WTC11 (cell line): ENCODE data around the gene PNLDC1. TPM values are rescaled to one million over a fixed set of nuclear protein-coding genes. Genes with fewer than 3 reads are reported as not detected.

Experiments
- ATAC-seq: fragments of 200-7000 bp; cut with Tn5 transposase; 2 replicates; pipeline ENCODE4 v1.10.0; 2021; ENCODE audit warnings: mild to moderate bottlenecking, moderate library complexity
- CTCF ChIA-PET: fragments of 300-600 bp; sonication (Branson Sonifier 250); formaldehyde crosslinking; loops from one replicate; lab custom pipeline; 2021; ENCODE audit warnings: antibody characterized with exemption; lab: Charles Lee
- POLR2A ChIA-PET: fragments of 350-600 bp; sonication (Branson Sonifier 250); formaldehyde crosslinking; loops from one replicate; lab custom pipeline; 2021; ENCODE audit warnings: antibody characterized with exemption; lab: Charles Lee
- DNase-seq: peaks from one replicate; pipeline ENCODE4 v3.0.0; 2021; ENCODE audit warnings: low spot score
- H3K27ac Mint-ChIP-seq: 2 replicates; pipeline ENCODE4 v1.8.0; 2021; ENCODE audit warnings: mixed read lengths
- H3K27me3 Mint-ChIP-seq: 2 replicates; pipeline ENCODE4 v1.8.0; 2021; ENCODE audit warnings: low read depth, mild to moderate bottlenecking, moderate library complexity, mixed read lengths
- H3K36me3 Mint-ChIP-seq: 2 replicates; pipeline ENCODE4 v1.8.0; 2021; ENCODE audit warnings: mixed read lengths
- H3K4me1 Mint-ChIP-seq: 2 replicates; pipeline ENCODE4 v1.8.0; 2022; ENCODE audit warnings: mixed read lengths
- H3K4me3 Mint-ChIP-seq: 2 replicates; pipeline ENCODE4 v1.8.0; 2021; ENCODE audit warnings: mild to moderate bottlenecking, moderate library complexity, mixed read lengths
- H3K9me3 Mint-ChIP-seq: 2 replicates; pipeline ENCODE4 v1.8.0; 2021; ENCODE audit warnings: mixed read lengths
- EMX1 ChIP-seq: fragments of 250-450 bp; sonication (Bioruptor Pico); IDR thresholded peaks from 2 replicates; pipeline ENCODE4 v1.8.0; 2021; ENCODE audit warnings: mild to moderate bottlenecking
- ETV6 ChIP-seq: sonication (generic); formaldehyde crosslinking; IDR thresholded peaks from 2 replicates; pipeline ENCODE4 v1.8.1; 2022; ENCODE audit warnings: mild to moderate bottlenecking, missing genetic modification reagents
- HMGA2 ChIP-seq: fragments of 250-450 bp; sonication (Bioruptor Pico); IDR thresholded peaks from 2 replicates; pipeline ENCODE4 v1.4.0; 2021; ENCODE audit warnings: mild to moderate bottlenecking, moderate library complexity
- KAT7 ChIP-seq: sonication (generic); formaldehyde crosslinking; IDR thresholded peaks from 2 replicates; pipeline ENCODE4 v1.8.1; 2023; ENCODE audit warnings: missing genetic modification reagents, mild to moderate bottlenecking, borderline replicate concordance
- NFATC4 ChIP-seq: fragments of 250-450 bp; sonication (Bioruptor Pico); IDR thresholded peaks from 2 replicates; pipeline ENCODE4 v1.9.0; 2021; ENCODE audit warnings: mild to moderate bottlenecking
- NFYB ChIP-seq: sonication (generic); formaldehyde crosslinking; conservative IDR thresholded peaks from 2 replicates; pipeline ENCODE4 v1.8.0; 2022; ENCODE audit warnings: low read depth, missing genetic modification reagents
- PRDM15 ChIP-seq: sonication (generic); formaldehyde crosslinking; IDR thresholded peaks from 2 replicates; pipeline ENCODE4 v1.8.0; 2022; ENCODE audit warnings: missing genetic modification reagents
- RORB ChIP-seq: fragments of 250-450 bp; sonication (Bioruptor Pico); IDR thresholded peaks from 2 replicates; pipeline ENCODE4 v1.9.0; 2021; ENCODE audit warnings: mild to moderate bottlenecking
- SMAD3 ChIP-seq: sonication (generic); formaldehyde crosslinking; IDR thresholded peaks from 2 replicates; pipeline ENCODE4 v1.8.0; 2022; ENCODE audit warnings: missing genetic modification reagents, mild to moderate bottlenecking, borderline replicate concordance
- TEAD1 ChIP-seq: sonication (generic); formaldehyde crosslinking; IDR thresholded peaks from 2 replicates; pipeline ENCODE4 v1.8.0; 2022; ENCODE audit warnings: mild to moderate bottlenecking, missing genetic modification reagents
- TP53 ChIP-seq: sonication (generic); formaldehyde crosslinking; IDR thresholded peaks from 2 replicates; pipeline ENCODE4 v1.8.1; 2023; ENCODE audit warnings: mild to moderate bottlenecking, missing genetic modification reagents
- ZNF121 ChIP-seq: sonication (generic); formaldehyde crosslinking; IDR thresholded peaks from 2 replicates; pipeline ENCODE4 v1.8.0; 2023; ENCODE audit warnings: missing genetic modification reagents
- ZNF138 ChIP-seq: sonication (generic); formaldehyde crosslinking; conservative IDR thresholded peaks from 2 replicates; pipeline ENCODE4 v1.8.1; 2022; ENCODE audit warnings: mild to moderate bottlenecking, moderate library complexity, missing genetic modification reagents
- ZNF317 ChIP-seq: sonication (generic); formaldehyde crosslinking; IDR thresholded peaks from 2 replicates; pipeline ENCODE4 v1.8.1; 2023; ENCODE audit warnings: low read depth, mild to moderate bottlenecking, moderate library complexity, missing genetic modification reagents, borderline replicate concordance
- ZNF423 ChIP-seq: fragments of 250-450 bp; sonication (Bioruptor Pico); IDR thresholded peaks from 2 replicates; pipeline ENCODE4 v2.1.2; 2022; ENCODE audit warnings: mild to moderate bottlenecking, moderate library complexity
- ZNF532 ChIP-seq: fragments of 250-450 bp; sonication (Bioruptor Pico); IDR thresholded peaks from 2 replicates; pipeline ENCODE4 v1.9.0; 2021; ENCODE audit warnings: mild to moderate bottlenecking, borderline replicate concordance
- total RNA-seq: library from RNA; stranded (reverse); gene quantifications from 3 replicates; pipeline ENCODE4 v1.2.3, GENCODE V29; 2021
- TF ChIP-seq, protein P1 (sequence below): sonication (generic); formaldehyde crosslinking; IDR thresholded peaks from 2 replicates; pipeline ENCODE4 v1.8.0; 2022; ENCODE audit warnings: mild to moderate bottlenecking, missing genetic modification reagents
- TF ChIP-seq, protein P2 (sequence below): sonication (generic); formaldehyde crosslinking; IDR thresholded peaks from 2 replicates; pipeline ENCODE4 v1.8.1; 2022; ENCODE audit warnings: mild to moderate bottlenecking, moderate library complexity, missing genetic modification reagents
- TF ChIP-seq, protein P3 (sequence below): sonication (generic); formaldehyde crosslinking; IDR thresholded peaks from 2 replicates; pipeline ENCODE4 v1.8.0; 2022; ENCODE audit warnings: mild to moderate bottlenecking, missing genetic modification reagents
- TF ChIP-seq, protein P4 (sequence below): sonication (generic); formaldehyde crosslinking; IDR thresholded peaks from 2 replicates; pipeline ENCODE4 v1.8.0; 2022; ENCODE audit warnings: mild to moderate bottlenecking, missing genetic modification reagents

PNLDC1 gene
- total RNA-seq, 1 experiment from 2014 or later, result 0.39 TPM

DNA sequence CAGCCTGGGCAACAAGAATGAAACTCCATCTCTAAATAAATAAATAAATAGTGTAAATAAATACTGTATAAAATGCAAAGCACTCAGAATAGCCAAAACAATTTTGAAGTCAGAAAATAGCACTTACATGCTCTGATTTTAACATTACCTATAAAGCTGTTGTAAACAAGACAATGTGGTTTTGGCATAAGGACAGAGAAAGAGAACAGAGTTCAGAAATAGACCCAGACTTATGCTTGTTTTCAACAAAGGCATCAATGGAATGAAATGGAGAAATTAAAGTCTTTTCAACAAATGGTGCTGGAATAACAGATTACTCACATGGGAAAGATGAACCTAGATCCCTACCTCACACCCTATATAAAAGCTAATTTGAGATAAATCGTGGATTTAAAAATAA is 27.9 kb upstream of the PNLDC1 start (continued):
- TF ChIP-seq KAT7 (CRISPR knock-in tag), result no peak
- no peak for TF ChIP-seq SMAD3 (CRISPR knock-in tag)
- no peak for TF ChIP-seq TP53 (CRISPR knock-in tag)
- no peak for TF ChIP-seq ETV6 (CRISPR knock-in tag)
- TF ChIP-seq ZNF121, result no peak
- TF ChIP-seq PRDM15 (CRISPR knock-in tag), result no peak
- no peak for TF ChIP-seq TEAD1 (CRISPR knock-in tag)
- TF ChIP-seq ZNF532 (CRISPR knock-in tag), result no peak

- Mint-ChIP-seq H3K27ac (no peak overlapping the region), H3K4me3 (no peak overlapping the region), H3K4me1 (no peaks in the 10 kb centered on the region), H3K36me3 (peaks cover 88% of the 10 kb centered on the region), H3K27me3 (no peaks in the 10 kb centered on the region), H3K9me3 (no peaks in the 10 kb centered on the region)
- ChIA-PET POLR2A (no interaction called here), CTCF (no interaction called here)
- ATAC-seq (no peak), DNase-seq (no peak)
- peak; percentile 57; the same call in 1 of the 2 replicates for TF ChIP-seq EMX1 (CRISPR knock-in tag)
- TF ChIP-seq, protein P1, sequence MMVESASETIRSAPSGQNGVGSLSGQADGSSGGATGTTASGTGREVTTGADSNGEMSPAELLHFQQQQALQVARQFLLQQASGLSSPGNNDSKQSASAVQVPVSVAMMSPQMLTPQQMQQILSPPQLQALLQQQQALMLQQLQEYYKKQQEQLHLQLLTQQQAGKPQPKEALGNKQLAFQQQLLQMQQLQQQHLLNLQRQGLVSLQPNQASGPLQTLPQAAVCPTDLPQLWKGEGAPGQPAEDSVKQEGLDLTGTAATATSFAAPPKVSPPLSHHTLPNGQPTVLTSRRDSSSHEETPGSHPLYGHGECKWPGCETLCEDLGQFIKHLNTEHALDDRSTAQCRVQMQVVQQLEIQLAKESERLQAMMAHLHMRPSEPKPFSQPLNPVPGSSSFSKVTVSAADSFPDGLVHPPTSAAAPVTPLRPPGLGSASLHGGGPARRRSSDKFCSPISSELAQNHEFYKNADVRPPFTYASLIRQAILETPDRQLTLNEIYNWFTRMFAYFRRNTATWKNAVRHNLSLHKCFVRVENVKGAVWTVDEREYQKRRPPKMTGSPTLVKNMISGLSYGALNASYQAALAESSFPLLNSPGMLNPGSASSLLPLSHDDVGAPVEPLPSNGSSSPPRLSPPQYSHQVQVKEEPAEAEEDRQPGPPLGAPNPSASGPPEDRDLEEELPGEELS, result no peak
Observed at GRCh38 chr6:159777240-159777904, 22.7 kb upstream of the PNLDC1 start.

DNA sequence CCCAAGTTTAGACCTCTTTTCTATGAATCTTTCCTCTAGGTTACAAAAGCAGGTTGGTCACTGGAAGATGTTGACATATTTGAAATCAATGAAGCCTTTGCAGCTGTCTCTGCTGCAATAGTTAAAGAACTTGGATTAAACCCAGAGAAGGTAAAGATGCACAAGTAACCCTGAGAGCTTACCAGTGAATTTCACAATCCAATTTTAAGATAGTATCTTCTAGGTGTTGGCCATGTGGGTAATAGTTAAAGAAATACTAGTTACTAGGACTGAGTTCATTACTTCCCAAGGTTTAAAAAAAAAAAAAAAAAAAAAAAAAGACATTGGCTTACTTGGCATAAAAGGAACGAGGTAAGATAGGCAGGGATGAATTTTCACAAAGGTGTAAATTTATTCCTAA is 21.9 kb upstream of the PNLDC1 start:
- Mint-ChIP-seq H3K4me1 (no peaks in the 10 kb centered on the region), H3K27me3 (no peaks in the 10 kb centered on the region), H3K4me3 (no peak overlapping the region), H3K9me3 (no peaks in the 10 kb centered on the region), H3K27ac (peak overlapping the region; percentile 25; the same call in 1 of the 2 replicates), H3K36me3 (peaks cover 91% of the 10 kb centered on the region)
- DNase-seq, result no peak
- CTCF ChIA-PET, result no interaction called here
- POLR2A ChIA-PET, result no interaction called here
- no peak for ATAC-seq
- TF ChIP-seq HMGA2 (CRISPR knock-in tag), result no peak
- TF ChIP-seq, protein P2, sequence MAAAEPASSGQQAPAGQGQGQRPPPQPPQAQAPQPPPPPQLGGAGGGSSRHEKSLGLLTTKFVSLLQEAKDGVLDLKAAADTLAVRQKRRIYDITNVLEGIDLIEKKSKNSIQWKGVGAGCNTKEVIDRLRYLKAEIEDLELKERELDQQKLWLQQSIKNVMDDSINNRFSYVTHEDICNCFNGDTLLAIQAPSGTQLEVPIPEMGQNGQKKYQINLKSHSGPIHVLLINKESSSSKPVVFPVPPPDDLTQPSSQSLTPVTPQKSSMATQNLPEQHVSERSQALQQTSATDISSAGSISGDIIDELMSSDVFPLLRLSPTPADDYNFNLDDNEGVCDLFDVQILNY (CRISPR knock-in tag), result no peak
- TF ChIP-seq RORB, result no peak
- TF ChIP-seq, protein P3, sequence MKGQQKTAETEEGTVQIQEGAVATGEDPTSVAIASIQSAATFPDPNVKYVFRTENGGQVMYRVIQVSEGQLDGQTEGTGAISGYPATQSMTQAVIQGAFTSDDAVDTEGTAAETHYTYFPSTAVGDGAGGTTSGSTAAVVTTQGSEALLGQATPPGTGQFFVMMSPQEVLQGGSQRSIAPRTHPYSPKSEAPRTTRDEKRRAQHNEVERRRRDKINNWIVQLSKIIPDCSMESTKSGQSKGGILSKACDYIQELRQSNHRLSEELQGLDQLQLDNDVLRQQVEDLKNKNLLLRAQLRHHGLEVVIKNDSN (CRISPR knock-in tag), result no peak
- TF ChIP-seq ZNF138 (CRISPR knock-in tag), result no peak
- TF ChIP-seq NFATC4 (CRISPR knock-in tag), result no peak
- no peak for TF ChIP-seq TP53 (CRISPR knock-in tag)
- TF ChIP-seq ZNF317 (CRISPR knock-in tag), result no peak
- no peak for TF ChIP-seq NFYB
- TF ChIP-seq, protein P4, sequence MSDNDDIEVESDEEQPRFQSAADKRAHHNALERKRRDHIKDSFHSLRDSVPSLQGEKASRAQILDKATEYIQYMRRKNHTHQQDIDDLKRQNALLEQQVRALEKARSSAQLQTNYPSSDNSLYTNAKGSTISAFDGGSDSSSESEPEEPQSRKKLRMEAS, result no peak
- no peak for TF ChIP-seq ZNF423 (CRISPR knock-in tag)
- no peak for TF ChIP-seq EMX1 (CRISPR knock-in tag)
